ENCODE results near the gene LIN9. TPM values are rescaled to one million over a fixed set of nuclear protein-coding genes. Genes with fewer than 3 reads are reported as not detected.
"Not testable (repeated sequence)": the region's sequence is repeated elsewhere in the genome, so short reads cannot be mapped to it uniquely, and the experiment has no call there.

The LIN9 gene
- total and polyA plus RNA-seq, 7 donors: 2.4 to 5.4 (median 3.1) TPM

- H3K9me3 ChIP-seq: no peaks in the 10 kb centered on the region
- H3K36me3 ChIP-seq: no peaks in the 10 kb centered on the region
- no peak overlapping the region for H3K27ac ChIP-seq
- intact Hi-C loops (cut with DNase I): no loop called here
- TF ChIP-seq CTCF (IDR thresholded peaks at IDR 0.05) (no peak), POLR2AphosphoS5 (IDR thresholded peaks at IDR 0.05) (no peak), POLR2A (IDR thresholded peaks at IDR 0.05) (no peak), EP300 (IDR thresholded peaks at IDR 0.05) (no peak)
- DNase-seq: no peak
- WGBS, 2 donors: 83 to 92% methylated on average over 11 of the region's 11 CpGs
- no peaks in the 10 kb centered on the region for H3K27me3 ChIP-seq
- H3K4me1 ChIP-seq: peaks cover 0 to 22% (median 18%) of the 10 kb centered on the region in 4 donors
- H3K4me3 ChIP-seq: no peak overlapping the region
These were observed 40.1 kb upstream of the LIN9 start for GRCh38 chr1:226349081-226349480.

- Histone ChIP-seq H3K9me3 (no peaks in the 10 kb centered on the region), H3K36me3 (no peaks in the 10 kb centered on the region), H3K27ac (no peak overlapping the region), H3K4me1 (peaks cover 0 to 1% (median under 1%) of the 10 kb centered on the region in 4 donors), H3K4me3 (no peak overlapping the region), H3K27me3 (no peaks in the 10 kb centered on the region)
- intact Hi-C loops (cut with DNase I): no loop called here
- TF ChIP-seq POLR2A (IDR thresholded peaks at IDR 0.05) (no peak), EP300 (IDR thresholded peaks at IDR 0.05) (no peak), CTCF (IDR thresholded peaks at IDR 0.05) (no peak), POLR2AphosphoS5 (IDR thresholded peaks at IDR 0.05) (no peak)
- 78 to 79% methylated on average over 8 of the region's 8 CpGs for WGBS, 2 donors
- peak; percentile 13 for DNase-seq
These were observed 35.7 kb upstream of the LIN9 start for GRCh38 chr1:226344441-226345259.

GRCh38 chr1:226342656-226343055, 33.7 kb upstream of the LIN9 start:
- WGBS, 2 donors: 73 to 84% methylated on average over 2 of the region's 2 CpGs
- Histone ChIP-seq H3K27ac (no peak overlapping the region), H3K36me3 (no peaks in the 10 kb centered on the region), H3K4me3 (no peak overlapping the region), H3K9me3 (no peaks in the 10 kb centered on the region), H3K27me3 (no peaks in the 10 kb centered on the region), H3K4me1 (no peaks in the 10 kb centered on the region)
- TF ChIP-seq EP300 (IDR thresholded peaks at IDR 0.05) (no peak), POLR2AphosphoS5 (IDR thresholded peaks at IDR 0.05) (no peak), CTCF (IDR thresholded peaks at IDR 0.05) (no peak), POLR2A (IDR thresholded peaks at IDR 0.05) (no peak)
- DNase-seq: no peak
- intact Hi-C loops (cut with DNase I): no loop called here

- H3K9me3 ChIP-seq; H3K36me3 ChIP-seq; DNase-seq; H3K4me1 ChIP-seq; H3K27me3 ChIP-seq; H3K27ac ChIP-seq; H3K4me3 ChIP-seq; intact Hi-C loops (cut with DNase I): not testable (repeated sequence)
- 93 to 97% methylated on average over 3 of the region's 3 CpGs for WGBS, 2 donors
These were observed 31.1 kb upstream of the LIN9 start for GRCh38 chr1:226340111-226340510.

- Histone ChIP-seq H3K27me3 (no peaks in the 10 kb centered on the region), H3K27ac (no peak overlapping the region), H3K9me3 (no peaks in the 10 kb centered on the region), H3K4me3 (no peak overlapping the region), H3K36me3 (no peaks in the 10 kb centered on the region), H3K4me1 (no peaks in the 10 kb centered on the region)
- no peak for DNase-seq
- intact Hi-C loops (cut with DNase I): loop anchor here (10.0 kb wide), 1 partner anchor 203 kb away; no protein-coding TSS in a partner anchor
- no peak for TF ChIP-seq CTCF (IDR thresholded peaks at IDR 0.05)
- no peak for TF ChIP-seq EP300 (IDR thresholded peaks at IDR 0.05)
- WGBS, 2 donors: 73 to 83% methylated on average over 8 of the region's 8 CpGs
These were observed 28.4 kb upstream of the LIN9 start for GRCh38 chr1:226337276-226337875.

Measured in sigmoid colon (tissue), 7 donors.